Neutrophil (primary cell): Measurements from ENCODE around the gene ACTR1A.
A peak's percentile ranks its signal among the peaks of the same experiment; 100 is the strongest.
"Not testable (repeated sequence)": the region's sequence is repeated elsewhere in the genome, so short reads cannot be mapped to it uniquely, and the experiment has no call there.

Source experiments
- H3K27ac ChIP-seq: fragments of 200-600 bp; sonication (generic); 2 replicates; pipeline ENCODE4 v1.5.1; 2016; ENCODE audit warnings: mild to moderate bottlenecking, moderate library complexity
- H3K27me3 ChIP-seq: fragments of 200-600 bp; sonication (generic); 2 replicates; pipeline ENCODE4 v1.6.0; 2016; ENCODE audit warnings: mild to moderate bottlenecking
- H3K36me3 ChIP-seq: fragments of 200-600 bp; sonication (generic); 2 replicates; pipeline ENCODE4 v1.5.1; 2017
- H3K4me1 ChIP-seq, 2 experiments: fragments of 200-600 bp in 1 of 2; sonication (generic) in 1 of 2; 1 replicate in 1 of 2; 2 replicates in 1 of 2; pipeline versions ENCODE4 v1.5.1 to v1.6.1; 2013 to 2016; ENCODE audit warnings: low read depth in 1 of 2, low read length in 1 of 2, mild to moderate bottlenecking in 1 of 2, moderate library complexity in 1 of 2; ENCODE audit not compliant: control insufficient read depth in 1 of 2, insufficient read depth in 1 of 2
- H3K4me3 ChIP-seq, 2 experiments: fragments of 200-600 bp in 1 of 2; sonication (generic) in 1 of 2; 1 replicate in 1 of 2; 2 replicates in 1 of 2; pipeline ENCODE4 v1.5.1; 2013 to 2016; ENCODE audit warnings: low read depth in 1 of 2, low read length in 1 of 2, mild to moderate bottlenecking in 1 of 2, moderate library complexity in 1 of 2
- H3K9me3 ChIP-seq: fragments of 200-600 bp; sonication (generic); 2 replicates; pipeline ENCODE4 v1.5.1; 2016
- CTCF ChIP-seq: fragments of 200-600 bp; sonication (generic); IDR thresholded peaks from 2 replicates; pipeline ENCODE4 v1.5.1; 2016; ENCODE audit warnings: antibody characterized with exemption

ACTR1A gene

DNA sequence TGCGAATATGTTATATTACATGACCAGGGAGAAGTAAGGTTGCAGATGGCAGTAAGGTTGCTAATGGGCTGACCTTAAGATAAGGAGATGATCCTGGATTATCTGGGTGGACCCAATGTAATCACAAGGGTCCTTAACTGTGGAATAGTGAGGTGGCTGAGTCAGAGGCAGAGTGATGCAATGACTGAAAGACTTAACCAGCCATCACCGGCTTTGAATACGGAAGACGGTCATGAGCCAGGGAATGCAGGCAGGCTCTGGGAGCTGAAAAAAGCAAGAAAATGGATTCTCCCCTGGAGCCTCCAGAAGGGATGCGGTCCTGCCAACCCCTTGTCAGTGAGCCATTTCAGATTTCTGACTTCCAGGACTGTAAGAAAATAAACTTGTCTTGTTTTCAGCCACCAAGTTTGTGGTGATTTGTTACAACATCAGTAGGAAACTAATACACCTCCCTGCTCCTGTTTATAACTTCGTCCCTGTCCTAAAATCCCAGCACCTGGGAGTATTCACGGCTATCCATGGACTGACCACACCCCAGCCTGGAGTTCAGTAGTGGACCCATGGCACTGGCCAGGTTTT, 46.5 kb downstream of the ACTR1A start:
- Histone ChIP-seq H3K4me1 (peaks cover 62 to 66% of the 10 kb centered on the region in 2 experiments), H3K4me3 (no peak overlapping the region), H3K9me3 (no peaks in the 10 kb centered on the region), H3K36me3 (no peaks in the 10 kb centered on the region), H3K27me3 (no peaks in the 10 kb centered on the region), H3K27ac (peak overlapping the region; percentile 61)
- TF ChIP-seq CTCF, result no peak

GRCh38 chr10:102454662-102455487, 47.6 kb downstream of the ACTR1A start:
- H3K27me3 ChIP-seq, H3K36me3 ChIP-seq, H3K9me3 ChIP-seq, H3K4me3 ChIP-seq: not testable (repeated sequence)
- peak overlapping the region; percentile 58 for H3K27ac ChIP-seq
- peaks cover 65 to 67% of the 10 kb centered on the region in 2 experiments for H3K4me1 ChIP-seq

GRCh38 chr10:102453502-102453901, 49.0 kb downstream of the ACTR1A start:
- H3K4me1 ChIP-seq, result peaks cover 72% of the 10 kb centered on the region in 2 experiments
- H3K36me3 ChIP-seq, result no peaks in the 10 kb centered on the region
- peak overlapping the region; percentile 82 for H3K27ac ChIP-seq
- no peaks in the 10 kb centered on the region for H3K27me3 ChIP-seq
- no peaks in the 10 kb centered on the region for H3K9me3 ChIP-seq
- TF ChIP-seq CTCF, result no peak
- H3K4me3 ChIP-seq, result no peak overlapping the region

DNA sequence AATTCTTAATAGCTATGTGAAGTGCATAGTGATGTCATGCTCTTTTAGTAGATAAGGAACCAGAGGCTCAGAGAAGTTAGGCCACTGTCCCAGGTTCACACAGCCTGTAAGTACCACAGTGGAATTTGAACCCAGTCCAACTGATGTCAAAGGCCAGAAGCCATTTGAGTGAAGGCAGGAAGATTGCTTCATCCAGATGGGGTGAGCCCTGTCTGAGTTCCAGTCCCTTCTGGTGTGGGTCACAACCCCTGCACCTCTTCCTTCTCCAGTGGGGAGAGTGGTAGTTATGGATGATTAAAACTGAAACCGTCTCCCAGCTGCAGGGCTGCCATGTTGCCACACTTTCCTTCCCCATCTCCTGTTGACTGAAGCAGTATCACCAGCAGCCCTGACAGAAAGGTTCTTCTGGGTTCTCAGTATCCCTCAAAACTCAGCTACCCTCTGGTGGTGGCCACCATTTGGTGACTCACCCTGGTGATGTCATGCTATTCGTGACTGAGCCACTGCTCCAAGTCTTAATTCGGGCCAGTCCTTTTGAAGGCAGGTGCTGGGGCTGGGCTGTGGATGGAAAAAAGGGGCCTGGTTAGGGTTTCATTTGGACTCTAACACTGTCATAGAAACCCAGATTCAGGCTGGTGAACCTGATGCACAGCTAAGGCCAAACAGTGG, 49.7 kb downstream of the ACTR1A start:
- peak overlapping the region; percentile 82 for H3K27ac ChIP-seq
- TF ChIP-seq CTCF, result no peak
- no peaks in the 10 kb centered on the region for H3K36me3 ChIP-seq
- H3K4me3 ChIP-seq, result no peak overlapping the region
- no peaks in the 10 kb centered on the region for H3K27me3 ChIP-seq
- H3K4me1 ChIP-seq, result peaks cover 72% of the 10 kb centered on the region in 2 experiments
- H3K9me3 ChIP-seq, result no peaks in the 10 kb centered on the region

DNA sequence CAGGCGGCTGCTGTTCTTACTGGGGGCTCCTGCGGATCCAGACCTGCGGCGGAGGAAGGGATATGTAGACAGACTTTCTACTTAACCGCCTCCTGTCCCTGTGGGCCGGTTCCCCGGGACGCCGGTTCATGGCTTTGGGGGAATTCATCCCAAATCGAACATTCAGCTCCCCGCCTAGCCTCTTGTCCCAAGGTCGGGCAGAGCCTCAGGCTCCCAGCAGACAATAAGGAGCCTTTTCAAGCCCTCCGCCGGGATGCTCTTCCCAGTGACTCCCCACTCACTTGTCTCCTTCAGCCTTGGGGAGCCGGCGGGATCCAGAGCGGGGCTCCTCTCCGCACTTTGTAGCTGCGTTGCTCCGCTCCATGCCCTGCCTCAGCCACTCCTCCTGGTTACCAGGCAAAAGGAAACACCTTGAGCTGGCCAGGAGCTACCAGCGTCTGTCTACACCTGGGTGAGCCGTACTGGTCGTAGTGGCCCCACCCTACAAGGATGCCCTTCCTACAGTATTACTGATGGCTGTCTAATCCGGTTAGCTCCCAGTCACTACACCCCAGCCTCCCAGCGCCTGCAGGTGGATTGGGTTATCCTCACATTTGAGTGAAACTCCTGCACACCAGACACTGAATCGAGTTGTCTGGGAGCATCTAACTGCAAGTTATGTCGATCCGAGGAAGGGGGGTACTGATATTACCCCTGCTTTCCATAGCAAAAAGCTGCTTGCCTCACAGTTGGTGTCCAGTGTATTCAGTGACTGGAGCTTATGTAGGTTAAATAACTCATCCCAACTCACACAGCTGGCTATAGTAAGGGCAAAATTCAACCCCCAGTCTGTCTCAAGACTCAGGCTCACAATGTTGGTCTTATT, 51.2 kb downstream of the ACTR1A start, which contains the start of gene C10orf95:
C10orf95 (minus strand) TSS at position 439 of the 865 bp plus-strand sequence. CDS start 450 bp downstream, outside the sequence.
- Histone ChIP-seq H3K36me3 (no peaks in the 10 kb centered on the region), H3K4me1 (peaks cover 64% of the 10 kb centered on the region in 2 experiments), H3K27ac (peak within 1 kb of the TSS; percentile 82), H3K27me3 (no peaks in the 10 kb centered on the region), H3K9me3 (no peaks in the 10 kb centered on the region), H3K4me3 (peak within 1 kb of the TSS; percentile 83 to 85)
- no peak for TF ChIP-seq CTCF
